Effector memory CD8-positive, alpha-beta T cell (primary cell): ENCODE measurements around the gene PNPLA2.

Source experiments
- ATAC-seq: fragments of 150-1000 bp; cut with Tn5 transposase; replicated peaks from 2 replicates; pipeline ENCODE4 v1.10.0; 2021; ENCODE audit warnings: mild to moderate bottlenecking, moderate library complexity
- DNase-seq, 3 experiments: peaks; one replicate each; pipeline ENCODE4 v3.0.0; 2021
- H3K27ac Mint-ChIP-seq, 2 donors: one replicate each; pipeline ENCODE4 v1.8.0; 2022; ENCODE audit warnings: mild to moderate bottlenecking in 2 of 2, mixed read lengths in 2 of 2, moderate library complexity in 2 of 2
- H3K27me3 Mint-ChIP-seq, 2 donors: one replicate each; pipeline ENCODE4 v1.8.0; 2022; ENCODE audit warnings: mixed read lengths in 2 of 2
- H3K36me3 Mint-ChIP-seq: one replicate; pipeline ENCODE4 v1.8.0; 2022; ENCODE audit warnings: mild to moderate bottlenecking, moderate library complexity, mixed read lengths; ENCODE audit not compliant: insufficient read depth
- H3K4me1 Mint-ChIP-seq, 2 donors: one replicate each; pipeline ENCODE4 v1.8.0; 2022; ENCODE audit warnings: low read depth in 2 of 2, mixed read lengths in 2 of 2
- H3K4me3 Mint-ChIP-seq, 2 donors: one replicate each; pipeline ENCODE4 v1.8.0; 2022; ENCODE audit warnings: mild to moderate bottlenecking in 2 of 2, mixed read lengths in 2 of 2, moderate library complexity in 2 of 2
- H3K9me3 Mint-ChIP-seq, 2 donors: one replicate each; pipeline ENCODE4 v1.8.0; 2022; ENCODE audit warnings: mixed read lengths in 2 of 2

PNPLA2 gene

GRCh38 chr11:838441-839279 lies 19.9 kb downstream of the PNPLA2 start:
- H3K27me3 Mint-ChIP-seq, result no peaks in the 10 kb centered on the region
- ATAC-seq (no peak), DNase-seq (no peak)
- H3K4me3 Mint-ChIP-seq, result no peak overlapping the region
- H3K9me3 Mint-ChIP-seq, result no peaks in the 10 kb centered on the region
- H3K27ac Mint-ChIP-seq, result no peak overlapping the region
- peaks cover 34% of the 10 kb centered on the region for H3K36me3 Mint-ChIP-seq
- H3K4me1 Mint-ChIP-seq, result peaks cover 17 to 30% of the 10 kb centered on the region in 2 donors

GRCh38 chr11:839280-839623 lies 20.5 kb downstream of the PNPLA2 start:
- H3K27me3 Mint-ChIP-seq, result no peaks in the 10 kb centered on the region
- no peak for ATAC-seq
- peaks cover 14 to 27% of the 10 kb centered on the region in 2 donors for H3K4me1 Mint-ChIP-seq
- peak overlapping the region in 1 of 2 donors; percentile 29 for H3K27ac Mint-ChIP-seq
- DNase-seq, result no peak
- H3K9me3 Mint-ChIP-seq, result no peaks in the 10 kb centered on the region
- H3K4me3 Mint-ChIP-seq, result peak overlapping the region in 1 of 2 donors; percentile 29
- peaks cover 34% of the 10 kb centered on the region for H3K36me3 Mint-ChIP-seq

GRCh38 chr11:839875-840617 lies 21.3 kb downstream of the PNPLA2 start:
- ATAC-seq (no peak), DNase-seq (no peak)
- Mint-ChIP-seq H3K27me3 (no peaks in the 10 kb centered on the region), H3K4me3 (peak overlapping the region; percentile 83), H3K27ac (peak overlapping the region; percentile 28 to 29), H3K9me3 (no peaks in the 10 kb centered on the region), H3K36me3 (peaks cover 34% of the 10 kb centered on the region), H3K4me1 (peaks cover 14 to 29% of the 10 kb centered on the region in 2 donors)

GRCh38 chr11:841981-842369 lies 23.3 kb downstream of the PNPLA2 start:
- H3K4me3 Mint-ChIP-seq, result peak overlapping the region; percentile 83
- H3K36me3 Mint-ChIP-seq, result peaks cover 37% of the 10 kb centered on the region
- ATAC-seq (peak; percentile 38), DNase-seq (no peak)
- peak overlapping the region; percentile 52 to 66 for H3K27ac Mint-ChIP-seq
- peaks cover 14 to 27% of the 10 kb centered on the region in 2 donors for H3K4me1 Mint-ChIP-seq
- no peaks in the 10 kb centered on the region for H3K9me3 Mint-ChIP-seq
- H3K27me3 Mint-ChIP-seq, result no peaks in the 10 kb centered on the region

- Mint-ChIP-seq H3K36me3 (peaks cover 32% of the 10 kb centered on the region), H3K27me3 (no peaks in the 10 kb centered on the region), H3K4me1 (peaks cover 14 to 27% of the 10 kb centered on the region in 2 donors), H3K9me3 (no peaks in the 10 kb centered on the region), H3K27ac (peak within 1 kb of the TSS; percentile 52 to 66), H3K4me3 (peak within 1 kb of the TSS; percentile 83)
- ATAC-seq, result peak; percentile 86
- DNase-seq, result peak; percentile 84 to 86 (median 85)
Measured at GRCh38 chr11:842370-843002, 23.8 kb downstream of the PNPLA2 start, which contains the start of the genes POLR2L and TSPAN4. TSS of gene POLR2L (minus strand) at chr11:842529. CDS start at chr11:842508, 21 bp downstream. TSS of gene TSPAN4 (plus strand) at chr11:842852. CDS start at chr11:850305, 7,453 bp downstream.

GRCh38 chr11:843086-843734 lies 24.5 kb downstream of the PNPLA2 start:
- DNase-seq (no peak), ATAC-seq (peak; percentile 1)
- peaks cover 26% of the 10 kb centered on the region for H3K36me3 Mint-ChIP-seq
- peak overlapping the region; percentile 68 for H3K4me3 Mint-ChIP-seq
- no peaks in the 10 kb centered on the region for H3K9me3 Mint-ChIP-seq
- peak overlapping the region in 1 of 2 donors; percentile 44 for H3K27ac Mint-ChIP-seq
- peaks cover 0 to under 1% of the 10 kb centered on the region in 2 donors for H3K27me3 Mint-ChIP-seq
- H3K4me1 Mint-ChIP-seq, result peaks cover 14 to 23% of the 10 kb centered on the region in 2 donors

GRCh38 chr11:843818-844692 lies 25.3 kb downstream of the PNPLA2 start:
- peak overlapping the region in 1 of 2 donors; percentile 44 for H3K27ac Mint-ChIP-seq

GRCh38 chr11:844693-845644 lies 26.3 kb downstream of the PNPLA2 start:
- Mint-ChIP-seq H3K4me3 (peak overlapping the region in 1 of 2 donors; percentile 17), H3K27me3 (peaks cover 0 to 12% of the 10 kb centered on the region in 2 donors), H3K9me3 (no peaks in the 10 kb centered on the region), H3K4me1 (peaks cover 21 to 22% of the 10 kb centered on the region in 2 donors), H3K27ac (no peak overlapping the region), H3K36me3 (peaks cover 14% of the 10 kb centered on the region)
- DNase-seq (no peak), ATAC-seq (no peak)

More at GRCh38 chr11:843818-844692, 25.3 kb downstream of the PNPLA2 start:
- peaks cover 0 to 9% of the 10 kb centered on the region in 2 donors for H3K27me3 Mint-ChIP-seq
- H3K9me3 Mint-ChIP-seq, result no peaks in the 10 kb centered on the region
- DNase-seq (no peak), ATAC-seq (no peak)
- peaks cover 20% of the 10 kb centered on the region for H3K36me3 Mint-ChIP-seq
- peaks cover 19 to 23% of the 10 kb centered on the region in 2 donors for H3K4me1 Mint-ChIP-seq
- peak overlapping the region; percentile 68 for H3K4me3 Mint-ChIP-seq

GRCh38 chr11:845872-846495 lies 27.3 kb downstream of the PNPLA2 start:
- Mint-ChIP-seq H3K9me3 (no peaks in the 10 kb centered on the region), H3K4me3 (no peak overlapping the region), H3K4me1 (peaks cover 12 to 13% of the 10 kb centered on the region in 2 donors), H3K27me3 (peaks cover 0 to 12% of the 10 kb centered on the region in 2 donors), H3K36me3 (peaks cover 9% of the 10 kb centered on the region), H3K27ac (no peak overlapping the region)
- DNase-seq (no peak), ATAC-seq (no peak)

- Mint-ChIP-seq H3K27ac (no peak overlapping the region), H3K4me3 (no peak overlapping the region), H3K9me3 (no peaks in the 10 kb centered on the region), H3K4me1 (peaks cover 8% of the 10 kb centered on the region in 2 donors), H3K36me3 (peaks cover 9% of the 10 kb centered on the region), H3K27me3 (peaks cover 0 to 12% of the 10 kb centered on the region in 2 donors)
- ATAC-seq (no peak), DNase-seq (no peak)
Measured at GRCh38 chr11:846496-847098, 27.9 kb downstream of the PNPLA2 start.

- no peaks in the 10 kb centered on the region for H3K9me3 Mint-ChIP-seq
- no peak for ATAC-seq
- peak overlapping the region in 1 of 2 donors; percentile 77 for H3K4me3 Mint-ChIP-seq
- peaks cover 0 to 12% of the 10 kb centered on the region in 2 donors for H3K27me3 Mint-ChIP-seq
- peaks cover 8% of the 10 kb centered on the region in 2 donors for H3K4me1 Mint-ChIP-seq
- H3K36me3 Mint-ChIP-seq, result peaks cover 11% of the 10 kb centered on the region
- H3K27ac Mint-ChIP-seq, result no peak overlapping the region
- DNase-seq, result no peak
Measured at GRCh38 chr11:847876-848275, 29.2 kb downstream of the PNPLA2 start.
